Gastrocnemius medialis (tissue), 4 donors: Measurements from ENCODE around the gene LNX1. TPM values are rescaled to one million over a fixed set of nuclear protein-coding genes. Genes with fewer than 3 reads are reported as not detected.

Experiments used
- ATAC-seq, 2 donors: fragments of 150-250 bp; one replicate each; pipeline ENCODE4 v1.9.1; 2016
- DNase-seq, 2 donors: peaks; one replicate each; pipeline ENCODE4 v3.0.0-alpha.2; 2019
- H3K27ac ChIP-seq, 4 donors: fragments of 200-600 bp; sonication (generic); 1 replicate in 1 of 4; 2 replicates in 3 of 4; pipeline ENCODE4 v1.5.1; 2016 to 2018; ENCODE audit warnings: mild to moderate bottlenecking in 2 of 4, moderate library complexity in 1 of 4
- H3K27me3 ChIP-seq, 3 donors: fragments of 200-600 bp; sonication (generic) in 2 of 3; 1 replicate in 1 of 3; 2 replicates in 2 of 3; pipeline versions ENCODE4 v1.5.1 to v1.6.0; 2016 to 2019; ENCODE audit warnings: mild to moderate bottlenecking in 1 of 3, moderate library complexity in 1 of 3
- H3K36me3 ChIP-seq, 2 donors: fragments of 200-600 bp; sonication (generic) in 1 of 2; one replicate each; pipeline ENCODE4 v1.5.1; 2017 to 2018
- H3K4me1 ChIP-seq, 2 donors: fragments of 200-600 bp; sonication (generic) in 1 of 2; one replicate each; pipeline ENCODE4 v1.5.1; 2016 to 2017; ENCODE audit warnings: mild to moderate bottlenecking in 2 of 2
- H3K4me3 ChIP-seq, 4 donors: fragments of 200-600 bp; sonication (generic) in 3 of 4; 1 replicate in 1 of 4; 2 replicates in 3 of 4; pipeline ENCODE4 v1.5.1; 2016 to 2019; ENCODE audit warnings: mild to moderate bottlenecking in 2 of 4
- H3K9me3 ChIP-seq, 3 donors: fragments of 200-600 bp; sonication (generic) in 2 of 3; 1 replicate in 1 of 3; 2 replicates in 2 of 3; pipeline ENCODE4 v1.5.1; 2016 to 2019
- CTCF ChIP-seq, 5 experiments: fragments of 450-650 bp in 3 of 5; fragments of 200-600 bp in 2 of 5; sonication (generic) in 2 of 5; IDR thresholded peaks in 4 of 5; conservative IDR thresholded peaks in 1 of 5; 1 replicate in 4 of 5; 2 replicates in 1 of 5; pipeline ENCODE4 v1.5.1; 2016 to 2019; ENCODE audit warnings: antibody characterized with exemption in 5 of 5, mild to moderate bottlenecking in 3 of 5, moderate library complexity in 3 of 5
- POLR2A ChIP-seq, 2 donors: fragments of 450-650 bp; IDR thresholded peaks; one replicate each; pipeline ENCODE4 v1.6.1; 2017; ENCODE audit warnings: antibody characterized with exemption in 2 of 2, mild to moderate bottlenecking in 2 of 2, moderate library complexity in 2 of 2
- in situ Hi-C, 4 donors: fragments of 200-750 bp; cut with MboI; loops; one replicate each; pipeline versions ENCODE4 v1.15.0 to v1.8.0; 2017; ENCODE audit warnings: low sequenced_read_pairs in 4 of 4
- intact Hi-C: fragments of 100-400 bp; cut with DNase I; formaldehyde crosslinking; loops from one replicate; pipeline ENCODE4 v1.15.1; 2023; ENCODE audit warnings: low total_unique reads
- total RNA-seq, 4 donors: library from RNA; depleted of rRNA; stranded (reverse); fragments of >200 nt; gene quantifications; one replicate each; pipeline versions ENCODE4 v1.1.0 to v1.2.3, GENCODE V29; 2016

The LNX1 gene
- total RNA-seq, 4 donors from 2014 or later: 7.0 to 12.3 (median 11.0) TPM

- H3K27me3 ChIP-seq: no peaks in the 10 kb centered on the region
- DNase-seq: peak in 1 of 2 donors; percentile 23
- intact Hi-C loops (loop anchor here (5.0 kb wide), 1 partner anchor 104 kb away; no protein-coding TSS in a partner anchor), in situ Hi-C loops (loop anchor here in 1 of 4 donors (25.0 kb wide), 1 partner anchor 89 kb away; no protein-coding TSS in a partner anchor)
- H3K4me1 ChIP-seq: no peaks in the 10 kb centered on the region
- TF ChIP-seq CTCF (IDR thresholded peaks at IDR 0.05 in 4 of 5, conservative IDR thresholded peaks at IDR 0.05 in 1 of 5) (no peak), POLR2A (IDR thresholded peaks at IDR 0.05) (no peak)
- no peak overlapping the region for H3K27ac ChIP-seq
- no peaks in the 10 kb centered on the region for H3K9me3 ChIP-seq
- H3K36me3 ChIP-seq: no peaks in the 10 kb centered on the region
- peak in 1 of 2 donors; percentile 30 for ATAC-seq
- H3K4me3 ChIP-seq: no peak overlapping the region
Measured at GRCh38 chr4:53601251-53601764, 10.0 kb upstream of the LNX1 start.

- no peaks in the 10 kb centered on the region for H3K9me3 ChIP-seq
- in situ Hi-C loops: loop anchor here in 1 of 4 donors (25.0 kb wide), 1 partner anchor 87 kb away; no protein-coding TSS in a partner anchor
- ATAC-seq (no peak), DNase-seq (no peak)
- intact Hi-C loops: loop anchor here (5.0 kb wide), 1 partner anchor 102 kb away; no protein-coding TSS in a partner anchor
- no peak overlapping the region for H3K4me3 ChIP-seq
- no peaks in the 10 kb centered on the region for H3K4me1 ChIP-seq
- no peaks in the 10 kb centered on the region for H3K27me3 ChIP-seq
- H3K36me3 ChIP-seq: no peaks in the 10 kb centered on the region
- H3K27ac ChIP-seq: no peak overlapping the region
- no peak for TF ChIP-seq POLR2A (IDR thresholded peaks at IDR 0.05)
- TF ChIP-seq CTCF (IDR thresholded peaks at IDR 0.05 in 4 of 5, conservative IDR thresholded peaks at IDR 0.05 in 1 of 5): no peak
Measured at GRCh38 chr4:53599632-53600031, 8.3 kb upstream of the LNX1 start.

- intact Hi-C loops (no loop called here), in situ Hi-C loops (no loop called here)
- Histone ChIP-seq H3K9me3 (no peaks in the 10 kb centered on the region), H3K27ac (no peak overlapping the region), H3K4me3 (no peak overlapping the region), H3K4me1 (no peaks in the 10 kb centered on the region), H3K27me3 (no peaks in the 10 kb centered on the region), H3K36me3 (no peaks in the 10 kb centered on the region)
- TF ChIP-seq POLR2A (IDR thresholded peaks at IDR 0.05) (no peak), CTCF (IDR thresholded peaks at IDR 0.05 in 4 of 5, conservative IDR thresholded peaks at IDR 0.05 in 1 of 5) (no peak)
- DNase-seq (no peak), ATAC-seq (no peak)
Measured at GRCh38 chr4:53598901-53599300, 7.6 kb upstream of the LNX1 start.

GRCh38 chr4:53598483-53598882 is 7.2 kb upstream of the LNX1 start:
- no peak overlapping the region for H3K4me3 ChIP-seq
- ATAC-seq: no peak

More at GRCh38 chr4:53598483-53598882, 7.2 kb upstream of the LNX1 start:
- Histone ChIP-seq H3K9me3 (no peaks in the 10 kb centered on the region), H3K36me3 (no peaks in the 10 kb centered on the region), H3K27me3 (no peaks in the 10 kb centered on the region), H3K4me1 (no peaks in the 10 kb centered on the region), H3K27ac (no peak overlapping the region)
- TF ChIP-seq POLR2A (IDR thresholded peaks at IDR 0.05) (no peak), CTCF (IDR thresholded peaks at IDR 0.05 in 4 of 5, conservative IDR thresholded peaks at IDR 0.05 in 1 of 5) (no peak)
- DNase-seq: no peak
- intact Hi-C loops: no loop called here
- in situ Hi-C loops: no loop called here
